Nephron (organoid): ENCODE data around the gene KCNAB1.

Experiments used
- H3K27ac Mint-ChIP-seq, 3 experiments: 2 replicates each; pipeline ENCODE4 v1.8.0; 2020; ENCODE audit warnings: mixed read lengths in 3 of 3, mild to moderate bottlenecking in 2 of 3, moderate library complexity in 1 of 3
- H3K27me3 Mint-ChIP-seq: 2 replicates; pipeline ENCODE4 v1.8.0; 2021; ENCODE audit warnings: low read depth, mild to moderate bottlenecking, moderate library complexity, mixed read lengths
- H3K36me3 Mint-ChIP-seq: 2 replicates; pipeline ENCODE4 v1.8.0; 2020; ENCODE audit warnings: low read depth, mixed read lengths
- H3K4me1 Mint-ChIP-seq: 2 replicates; pipeline ENCODE4 v1.8.0; 2020; ENCODE audit warnings: mixed read lengths
- H3K4me3 Mint-ChIP-seq, 3 experiments: 2 replicates each; pipeline ENCODE4 v1.8.0; 2020; ENCODE audit warnings: mild to moderate bottlenecking in 3 of 3, mixed read lengths in 3 of 3, moderate library complexity in 2 of 3
- H3K9me3 Mint-ChIP-seq: 2 replicates; pipeline ENCODE4 v1.8.0; 2020; ENCODE audit warnings: mixed read lengths
- TF ChIP-seq, protein P1 (sequence below), 3 experiments: fragments of 200-600 bp; sonication (generic); IDR thresholded peaks; one replicate each; pipeline ENCODE4 v1.5.0; 2021; ENCODE audit warnings: antibody characterized with exemption in 3 of 3; ENCODE audit not compliant: unreplicated experiment in 3 of 3

Gene KCNAB1

DNA sequence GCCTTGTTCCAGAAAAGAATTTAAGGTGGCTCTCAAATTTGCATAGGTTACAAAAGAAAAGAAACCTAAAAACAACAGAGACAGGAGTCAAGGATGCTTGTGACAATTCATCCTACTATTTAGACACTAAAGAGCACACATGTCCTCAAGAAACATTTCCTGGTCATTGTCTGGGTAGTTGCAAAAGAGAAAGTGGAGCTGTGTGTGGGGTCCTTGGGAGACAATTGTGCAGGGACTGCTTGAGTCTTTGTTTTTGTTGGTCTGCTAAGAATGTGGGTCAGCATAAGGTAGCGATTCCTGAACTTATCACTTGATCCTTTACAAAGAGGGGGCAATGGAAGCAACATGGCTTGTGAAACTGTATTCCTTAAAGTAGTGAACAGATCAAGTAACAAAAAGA is 185.3 kb downstream of the KCNAB1 start:
- no peak overlapping the region for H3K27ac Mint-ChIP-seq
- H3K36me3 Mint-ChIP-seq: no peaks in the 10 kb centered on the region
- TF ChIP-seq, protein P1, sequence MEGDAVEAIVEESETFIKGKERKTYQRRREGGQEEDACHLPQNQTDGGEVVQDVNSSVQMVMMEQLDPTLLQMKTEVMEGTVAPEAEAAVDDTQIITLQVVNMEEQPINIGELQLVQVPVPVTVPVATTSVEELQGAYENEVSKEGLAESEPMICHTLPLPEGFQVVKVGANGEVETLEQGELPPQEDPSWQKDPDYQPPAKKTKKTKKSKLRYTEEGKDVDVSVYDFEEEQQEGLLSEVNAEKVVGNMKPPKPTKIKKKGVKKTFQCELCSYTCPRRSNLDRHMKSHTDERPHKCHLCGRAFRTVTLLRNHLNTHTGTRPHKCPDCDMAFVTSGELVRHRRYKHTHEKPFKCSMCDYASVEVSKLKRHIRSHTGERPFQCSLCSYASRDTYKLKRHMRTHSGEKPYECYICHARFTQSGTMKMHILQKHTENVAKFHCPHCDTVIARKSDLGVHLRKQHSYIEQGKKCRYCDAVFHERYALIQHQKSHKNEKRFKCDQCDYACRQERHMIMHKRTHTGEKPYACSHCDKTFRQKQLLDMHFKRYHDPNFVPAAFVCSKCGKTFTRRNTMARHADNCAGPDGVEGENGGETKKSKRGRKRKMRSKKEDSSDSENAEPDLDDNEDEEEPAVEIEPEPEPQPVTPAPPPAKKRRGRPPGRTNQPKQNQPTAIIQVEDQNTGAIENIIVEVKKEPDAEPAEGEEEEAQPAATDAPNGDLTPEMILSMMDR (IDR thresholded peaks at IDR 0.05; ENCODE audit: unreplicated experiment in 3 of 3): no peak
- no peaks in the 10 kb centered on the region for H3K9me3 Mint-ChIP-seq
- no peaks in the 10 kb centered on the region for H3K27me3 Mint-ChIP-seq
- H3K4me1 Mint-ChIP-seq: peaks cover 17% of the 10 kb centered on the region
- no peak overlapping the region for H3K4me3 Mint-ChIP-seq

DNA sequence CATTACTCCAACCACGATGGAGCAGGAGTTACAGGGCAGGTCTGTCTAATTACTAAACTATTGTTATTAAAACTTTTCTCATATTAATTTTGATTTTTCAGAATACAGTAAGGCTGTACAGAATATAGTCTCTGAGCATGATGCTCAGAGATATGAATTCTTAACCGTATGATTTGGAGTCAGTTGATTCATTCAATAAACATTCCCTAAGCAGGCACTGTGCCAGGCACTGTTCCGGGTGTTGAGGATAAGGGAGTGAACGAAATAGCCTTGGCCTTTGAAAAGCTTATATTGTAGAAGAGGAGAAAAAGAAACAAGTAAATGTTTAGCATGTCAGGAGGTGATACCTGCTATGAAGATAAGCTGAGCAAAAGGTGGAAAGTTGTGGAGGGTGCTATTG is 187.3 kb downstream of the KCNAB1 start:
- H3K4me3 Mint-ChIP-seq: no peak overlapping the region
- peaks cover 13% of the 10 kb centered on the region for H3K4me1 Mint-ChIP-seq
- H3K27ac Mint-ChIP-seq: no peak overlapping the region
- H3K9me3 Mint-ChIP-seq: no peaks in the 10 kb centered on the region
- no peaks in the 10 kb centered on the region for H3K36me3 Mint-ChIP-seq
- no peaks in the 10 kb centered on the region for H3K27me3 Mint-ChIP-seq
- TF ChIP-seq, protein P1 (IDR thresholded peaks at IDR 0.05; ENCODE audit: unreplicated experiment in 3 of 3): no peak

DNA sequence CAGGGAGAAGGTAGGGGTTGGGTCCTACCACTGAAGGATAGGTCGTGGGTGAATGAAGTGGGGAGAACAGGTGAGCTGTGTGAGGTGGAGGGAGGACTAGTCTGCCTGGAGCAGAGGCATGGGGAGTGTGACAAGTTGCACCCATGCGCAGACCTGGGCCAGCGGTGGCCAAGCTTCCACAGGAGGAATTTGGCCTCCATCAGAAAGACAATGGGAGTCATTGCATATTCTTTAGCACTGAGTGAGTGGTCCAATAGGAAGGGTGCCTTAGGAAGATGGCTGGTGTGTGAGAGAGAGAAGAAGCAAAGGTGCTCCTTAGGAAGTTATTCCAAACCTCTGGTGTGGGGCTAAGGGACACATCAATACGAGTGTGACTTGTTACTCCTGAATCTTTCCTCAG is 191.1 kb downstream of the KCNAB1 start:
- peaks cover 13% of the 10 kb centered on the region for H3K4me1 Mint-ChIP-seq
- H3K27ac Mint-ChIP-seq: no peak overlapping the region
- H3K9me3 Mint-ChIP-seq: no peaks in the 10 kb centered on the region
- TF ChIP-seq, protein P1 (IDR thresholded peaks at IDR 0.05; ENCODE audit: unreplicated experiment in 3 of 3): no peak
- H3K36me3 Mint-ChIP-seq: no peaks in the 10 kb centered on the region
- H3K27me3 Mint-ChIP-seq: no peaks in the 10 kb centered on the region
- H3K4me3 Mint-ChIP-seq: no peak overlapping the region

DNA sequence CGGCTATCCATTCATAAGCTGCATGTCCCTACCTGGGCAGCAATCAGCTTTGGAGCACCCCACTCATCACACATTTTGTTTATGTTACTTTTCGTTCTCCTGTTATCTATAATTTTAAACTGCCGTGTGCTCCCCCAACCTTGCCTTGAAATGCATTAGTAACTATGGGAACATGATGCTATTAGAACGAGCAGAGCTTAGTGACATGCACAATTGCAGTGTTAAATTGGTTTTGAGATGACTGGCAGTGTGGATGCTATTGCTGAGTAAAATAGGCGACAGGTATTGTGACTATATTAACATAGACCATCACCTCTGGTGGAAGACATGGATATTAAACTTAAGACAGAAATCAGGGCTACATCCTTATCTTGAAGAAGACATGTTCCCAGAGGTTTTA is 191.6 kb downstream of the KCNAB1 start:
- Mint-ChIP-seq H3K4me3 (no peak overlapping the region), H3K27me3 (no peaks in the 10 kb centered on the region), H3K4me1 (peaks cover 13% of the 10 kb centered on the region), H3K9me3 (no peaks in the 10 kb centered on the region), H3K27ac (no peak overlapping the region), H3K36me3 (no peaks in the 10 kb centered on the region)
- TF ChIP-seq, protein P1 (IDR thresholded peaks at IDR 0.05; ENCODE audit: unreplicated experiment in 3 of 3): no peak

DNA sequence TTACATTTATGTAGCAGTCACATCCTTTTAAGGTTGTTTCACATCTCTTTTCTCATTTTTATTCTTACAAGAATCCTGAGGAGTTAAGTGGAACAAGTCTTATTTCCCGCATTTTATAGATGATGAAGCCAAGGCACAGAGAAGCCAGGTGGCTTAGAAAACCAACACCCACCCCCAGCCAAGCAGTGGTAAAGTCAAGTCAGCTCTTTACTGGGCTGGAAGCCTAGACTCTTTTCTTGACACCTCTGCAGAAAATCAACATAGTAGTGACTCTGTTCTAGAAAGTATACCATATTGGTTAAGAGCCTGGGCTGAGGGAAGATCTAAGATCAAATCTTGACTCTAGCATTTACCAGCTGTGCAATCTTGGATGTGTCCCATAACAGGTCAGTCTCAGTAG is 195.7 kb downstream of the KCNAB1 start:
- Mint-ChIP-seq H3K36me3 (no peaks in the 10 kb centered on the region), H3K9me3 (no peaks in the 10 kb centered on the region), H3K27ac (no peak overlapping the region), H3K4me1 (no peaks in the 10 kb centered on the region), H3K27me3 (no peaks in the 10 kb centered on the region), H3K4me3 (no peak overlapping the region)
- TF ChIP-seq, protein P1 (IDR thresholded peaks at IDR 0.05; ENCODE audit: unreplicated experiment in 3 of 3): no peak

DNA sequence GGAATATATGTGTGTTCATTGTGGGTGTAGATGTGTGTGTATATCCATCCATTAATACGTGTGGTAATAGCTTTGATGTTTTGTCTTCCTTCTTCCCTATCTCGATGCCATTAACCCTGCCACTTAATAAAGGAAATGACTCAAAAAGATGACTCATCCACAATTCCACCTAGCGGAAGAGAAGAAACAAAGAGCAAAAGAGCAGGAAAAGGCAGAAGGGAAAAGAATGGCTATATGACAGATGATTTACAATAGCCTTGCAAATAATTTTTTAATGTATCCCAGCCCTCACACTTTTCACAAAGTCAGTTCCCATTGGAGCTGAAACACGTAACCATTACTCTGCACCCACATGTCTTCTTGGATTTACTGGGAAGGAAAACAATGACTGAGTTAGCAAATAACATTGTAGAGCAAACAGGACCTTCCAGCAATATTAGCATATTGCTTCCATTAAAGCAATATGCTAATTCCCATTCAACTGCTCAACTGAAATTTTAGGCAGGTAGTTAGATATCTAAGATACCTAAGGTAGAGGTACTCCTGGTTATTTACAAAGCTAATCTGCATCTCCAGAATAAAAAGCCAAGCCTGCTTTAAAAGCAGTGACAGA is 197.2 kb downstream of the KCNAB1 start:
- TF ChIP-seq, protein P1 (IDR thresholded peaks at IDR 0.05; ENCODE audit: unreplicated experiment in 3 of 3): no peak
- Mint-ChIP-seq H3K9me3 (no peaks in the 10 kb centered on the region), H3K27ac (no peak overlapping the region), H3K4me1 (no peaks in the 10 kb centered on the region), H3K27me3 (no peaks in the 10 kb centered on the region), H3K36me3 (no peaks in the 10 kb centered on the region), H3K4me3 (no peak overlapping the region)
